SU-DHL-6 (cell line): Measurements from ENCODE around the gene VWA8.

ENCODE experiments used
- EZH2phosphoT487 ChIP-seq: fragments of 200-600 bp; sonication (generic), shearing (Covaris generic); conservative IDR thresholded peaks from 2 replicates; pipeline ENCODE4 v1.6.1; 2018; ENCODE audit warnings: mild to moderate bottlenecking, antibody characterized with exemption, low read length, moderate library complexity, mixed read lengths
- TF ChIP-seq, protein P1 (sequence below): fragments of 200-600 bp; sonication (generic); IDR thresholded peaks from one replicate; pipeline ENCODE4 v1.5.1; 2017; ENCODE audit warnings: antibody characterized with exemption, mild to moderate bottlenecking, low read length, moderate library complexity; ENCODE audit not compliant: insufficient read depth, poor library complexity, severe bottlenecking

DNA sequence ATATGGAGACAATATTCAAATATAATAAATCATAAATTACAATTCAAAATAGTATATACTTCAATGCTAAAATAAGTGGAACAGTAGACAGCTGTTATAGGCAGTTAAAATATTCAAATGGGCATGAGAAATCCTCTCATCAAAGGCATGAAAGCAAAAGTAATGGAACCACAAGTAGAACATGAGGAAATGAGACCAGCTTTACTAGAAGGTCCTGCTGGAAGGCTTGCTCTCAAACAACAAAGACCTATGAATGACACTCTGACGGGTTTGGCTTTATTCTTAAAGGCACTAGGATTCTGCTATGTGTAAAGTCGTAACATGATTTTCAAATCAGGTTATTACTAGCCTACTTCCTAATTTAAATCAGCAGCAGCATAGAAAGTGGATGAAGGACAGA lies 148.1 kb downstream of the VWA8 start:
- TF ChIP-seq, protein P1, sequence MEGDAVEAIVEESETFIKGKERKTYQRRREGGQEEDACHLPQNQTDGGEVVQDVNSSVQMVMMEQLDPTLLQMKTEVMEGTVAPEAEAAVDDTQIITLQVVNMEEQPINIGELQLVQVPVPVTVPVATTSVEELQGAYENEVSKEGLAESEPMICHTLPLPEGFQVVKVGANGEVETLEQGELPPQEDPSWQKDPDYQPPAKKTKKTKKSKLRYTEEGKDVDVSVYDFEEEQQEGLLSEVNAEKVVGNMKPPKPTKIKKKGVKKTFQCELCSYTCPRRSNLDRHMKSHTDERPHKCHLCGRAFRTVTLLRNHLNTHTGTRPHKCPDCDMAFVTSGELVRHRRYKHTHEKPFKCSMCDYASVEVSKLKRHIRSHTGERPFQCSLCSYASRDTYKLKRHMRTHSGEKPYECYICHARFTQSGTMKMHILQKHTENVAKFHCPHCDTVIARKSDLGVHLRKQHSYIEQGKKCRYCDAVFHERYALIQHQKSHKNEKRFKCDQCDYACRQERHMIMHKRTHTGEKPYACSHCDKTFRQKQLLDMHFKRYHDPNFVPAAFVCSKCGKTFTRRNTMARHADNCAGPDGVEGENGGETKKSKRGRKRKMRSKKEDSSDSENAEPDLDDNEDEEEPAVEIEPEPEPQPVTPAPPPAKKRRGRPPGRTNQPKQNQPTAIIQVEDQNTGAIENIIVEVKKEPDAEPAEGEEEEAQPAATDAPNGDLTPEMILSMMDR, result no peak
- TF ChIP-seq EZH2phosphoT487, result no peak
